ENCODE results near the gene SLC25A22. TPM values are rescaled to one million over a fixed set of nuclear protein-coding genes. Genes with fewer than 3 reads are reported as not detected.

The SLC25A22 gene
- total RNA-seq, 1 experiment from 2014 or later = 44.5 TPM

DNA sequence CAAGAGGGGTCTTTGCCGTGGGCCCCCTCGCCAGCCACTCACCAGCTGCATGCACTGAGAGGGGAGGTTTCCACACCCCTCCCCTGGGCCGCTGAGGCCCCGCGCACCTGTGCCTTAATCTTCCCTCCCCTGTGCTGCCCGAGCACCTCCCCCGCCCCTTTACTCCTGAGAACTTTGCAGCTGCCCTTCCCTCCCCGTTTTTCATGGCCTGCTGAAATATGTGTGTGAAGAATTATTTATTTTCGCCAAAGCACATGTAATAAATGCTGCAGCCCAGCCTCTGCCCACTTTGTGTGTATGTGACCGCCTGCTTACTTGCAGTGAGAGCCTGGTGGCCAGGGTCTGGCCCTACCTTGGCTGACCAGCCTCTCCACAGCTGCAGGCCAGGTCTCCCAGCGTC lies 26.9 kb upstream of the SLC25A22 start:
- H3K4me3 Mint-ChIP-seq (ENCODE audit: low read depth, unreplicated experiment) = no peak overlapping the region
- H3K27me3 Mint-ChIP-seq (ENCODE audit: unreplicated experiment) = no peaks in the 10 kb centered on the region
- peaks cover 89% of the 10 kb centered on the region for H3K36me3 Mint-ChIP-seq (ENCODE audit: insufficient read depth, unreplicated experiment)
- TF ChIP-seq, protein P1, sequence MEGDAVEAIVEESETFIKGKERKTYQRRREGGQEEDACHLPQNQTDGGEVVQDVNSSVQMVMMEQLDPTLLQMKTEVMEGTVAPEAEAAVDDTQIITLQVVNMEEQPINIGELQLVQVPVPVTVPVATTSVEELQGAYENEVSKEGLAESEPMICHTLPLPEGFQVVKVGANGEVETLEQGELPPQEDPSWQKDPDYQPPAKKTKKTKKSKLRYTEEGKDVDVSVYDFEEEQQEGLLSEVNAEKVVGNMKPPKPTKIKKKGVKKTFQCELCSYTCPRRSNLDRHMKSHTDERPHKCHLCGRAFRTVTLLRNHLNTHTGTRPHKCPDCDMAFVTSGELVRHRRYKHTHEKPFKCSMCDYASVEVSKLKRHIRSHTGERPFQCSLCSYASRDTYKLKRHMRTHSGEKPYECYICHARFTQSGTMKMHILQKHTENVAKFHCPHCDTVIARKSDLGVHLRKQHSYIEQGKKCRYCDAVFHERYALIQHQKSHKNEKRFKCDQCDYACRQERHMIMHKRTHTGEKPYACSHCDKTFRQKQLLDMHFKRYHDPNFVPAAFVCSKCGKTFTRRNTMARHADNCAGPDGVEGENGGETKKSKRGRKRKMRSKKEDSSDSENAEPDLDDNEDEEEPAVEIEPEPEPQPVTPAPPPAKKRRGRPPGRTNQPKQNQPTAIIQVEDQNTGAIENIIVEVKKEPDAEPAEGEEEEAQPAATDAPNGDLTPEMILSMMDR (IDR thresholded peaks at IDR 0.05; ENCODE audit: unreplicated experiment) = no peak
- DNase-seq = no peak
- peak overlapping the region; percentile 13 for H3K27ac Mint-ChIP-seq (ENCODE audit: unreplicated experiment)
- H3K9me3 Mint-ChIP-seq (ENCODE audit: low read depth, unreplicated experiment) = no peaks in the 10 kb centered on the region
- intact Hi-C loops (cut with micrococcal nuclease; ENCODE audit: unreplicated experiment) = no loop called here
- CTCF ChIA-PET = interaction anchor here (2.0 kb wide), 1 partner anchor 10 kb away, joined by 7 read pairs; no protein-coding TSS in a partner anchor
- no TSS peak for BruUV-seq (replicated peaks)
- peaks cover 39% of the 10 kb centered on the region for H3K4me1 Mint-ChIP-seq (ENCODE audit: low read depth, unreplicated experiment)

DNA sequence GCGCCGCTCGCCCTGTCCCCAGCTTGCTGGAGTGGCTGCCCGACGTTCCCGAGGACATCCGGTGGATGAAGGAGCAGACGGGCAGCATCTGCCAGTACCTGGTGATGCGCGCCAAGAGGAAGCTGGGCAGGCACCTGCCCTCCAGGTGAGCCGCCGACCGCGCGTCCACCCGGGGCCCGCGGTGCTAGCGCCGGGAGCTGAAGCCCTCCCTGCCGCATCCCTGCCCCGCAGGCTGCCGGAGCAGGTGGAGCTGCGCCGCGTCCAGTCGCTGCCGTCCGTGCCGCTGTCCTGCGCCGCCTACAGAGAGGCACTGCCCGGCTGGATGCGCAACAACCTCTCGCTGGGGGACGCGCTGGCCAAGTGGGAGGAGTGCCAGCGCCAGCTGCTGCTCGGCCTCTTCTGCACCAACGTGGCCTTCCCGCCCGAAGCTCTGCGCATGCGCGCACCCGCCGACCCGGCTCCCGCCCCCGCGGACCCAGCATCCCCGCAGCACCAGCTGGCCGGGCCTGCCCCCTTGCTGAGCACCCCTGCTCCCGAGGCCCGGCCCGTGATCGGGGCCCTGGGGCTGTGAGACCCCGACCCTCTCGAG lies 26.3 kb upstream of the SLC25A22 start:
- no peak overlapping the region for H3K4me3 Mint-ChIP-seq (ENCODE audit: low read depth, unreplicated experiment)
- intact Hi-C loops (cut with micrococcal nuclease; ENCODE audit: unreplicated experiment) = no loop called here
- no peak overlapping the region for H3K27ac Mint-ChIP-seq (ENCODE audit: unreplicated experiment)
- CTCF ChIA-PET = interaction anchor here (0.6 to 2.0 kb wide), 2 partner anchors 10 to 14 kb away, joined by 6 to 7 read pairs; no protein-coding TSS in a partner anchor
- peaks cover 89% of the 10 kb centered on the region for H3K36me3 Mint-ChIP-seq (ENCODE audit: insufficient read depth, unreplicated experiment)
- no peaks in the 10 kb centered on the region for H3K27me3 Mint-ChIP-seq (ENCODE audit: unreplicated experiment)
- no peak for DNase-seq
- TF ChIP-seq, protein P1 (IDR thresholded peaks at IDR 0.05; ENCODE audit: unreplicated experiment) = no peak
- H3K4me1 Mint-ChIP-seq (ENCODE audit: low read depth, unreplicated experiment) = peaks cover 37% of the 10 kb centered on the region
- no peaks in the 10 kb centered on the region for H3K9me3 Mint-ChIP-seq (ENCODE audit: low read depth, unreplicated experiment)
- BruUV-seq (replicated peaks) = no TSS peak

DNA sequence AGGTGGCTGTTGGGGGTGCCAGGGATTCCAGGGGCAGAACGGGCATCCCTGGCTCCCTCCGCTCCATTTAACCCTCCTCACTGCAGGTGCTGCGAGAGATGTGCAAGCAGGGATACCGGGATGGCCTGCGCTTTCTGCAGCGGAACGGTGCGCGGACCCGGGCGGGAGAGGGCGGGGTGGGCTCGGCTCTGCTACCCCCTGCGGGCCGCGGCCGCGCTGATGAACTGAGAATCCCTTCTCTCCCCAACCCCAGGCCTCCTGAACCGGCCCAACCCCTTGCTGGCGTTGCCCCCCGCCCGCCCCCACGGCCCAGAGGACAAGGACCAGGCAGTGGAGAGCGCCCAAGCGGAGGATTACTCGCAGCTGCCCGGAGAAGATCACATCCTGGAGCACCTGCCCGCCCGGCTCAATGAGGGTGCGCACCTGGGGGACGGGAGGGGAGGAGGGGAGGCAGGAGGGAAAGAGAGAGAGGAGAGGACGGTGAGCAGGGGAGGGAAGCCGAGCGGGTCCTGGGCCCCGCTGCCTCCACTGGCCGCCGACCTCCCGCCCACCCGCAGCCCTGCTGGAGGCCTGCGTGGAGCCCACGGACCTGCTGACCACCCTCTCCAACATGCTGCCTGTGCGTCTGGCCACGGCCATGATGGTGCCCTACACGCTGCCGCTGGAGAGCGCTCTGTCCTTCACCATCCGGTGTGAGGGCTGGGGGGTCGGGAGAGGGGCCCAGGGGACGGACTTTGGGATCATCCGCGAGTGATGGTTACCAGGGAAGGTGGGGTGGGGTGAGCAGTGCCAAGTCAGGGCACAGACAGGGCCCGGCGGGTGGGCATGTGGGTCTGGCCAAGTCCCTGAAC lies 25.6 kb upstream of the SLC25A22 start:
- H3K27ac Mint-ChIP-seq (ENCODE audit: unreplicated experiment) = no peak overlapping the region
- BruUV-seq (replicated peaks) = no TSS peak
- no peak for DNase-seq
- TF ChIP-seq, protein P1 (IDR thresholded peaks at IDR 0.05; ENCODE audit: unreplicated experiment) = no peak
- no peaks in the 10 kb centered on the region for H3K27me3 Mint-ChIP-seq (ENCODE audit: unreplicated experiment)
- H3K9me3 Mint-ChIP-seq (ENCODE audit: low read depth, unreplicated experiment) = no peaks in the 10 kb centered on the region
- H3K36me3 Mint-ChIP-seq (ENCODE audit: insufficient read depth, unreplicated experiment) = peaks cover 89% of the 10 kb centered on the region
- CTCF ChIA-PET = interaction anchor here (0.6 kb wide), 1 partner anchor 14 kb away, joined by 6 read pairs; no protein-coding TSS in a partner anchor
- no peak overlapping the region for H3K4me3 Mint-ChIP-seq (ENCODE audit: low read depth, unreplicated experiment)
- H3K4me1 Mint-ChIP-seq (ENCODE audit: low read depth, unreplicated experiment) = peaks cover 30% of the 10 kb centered on the region
- intact Hi-C loops (cut with micrococcal nuclease; ENCODE audit: unreplicated experiment) = no loop called here

DNA sequence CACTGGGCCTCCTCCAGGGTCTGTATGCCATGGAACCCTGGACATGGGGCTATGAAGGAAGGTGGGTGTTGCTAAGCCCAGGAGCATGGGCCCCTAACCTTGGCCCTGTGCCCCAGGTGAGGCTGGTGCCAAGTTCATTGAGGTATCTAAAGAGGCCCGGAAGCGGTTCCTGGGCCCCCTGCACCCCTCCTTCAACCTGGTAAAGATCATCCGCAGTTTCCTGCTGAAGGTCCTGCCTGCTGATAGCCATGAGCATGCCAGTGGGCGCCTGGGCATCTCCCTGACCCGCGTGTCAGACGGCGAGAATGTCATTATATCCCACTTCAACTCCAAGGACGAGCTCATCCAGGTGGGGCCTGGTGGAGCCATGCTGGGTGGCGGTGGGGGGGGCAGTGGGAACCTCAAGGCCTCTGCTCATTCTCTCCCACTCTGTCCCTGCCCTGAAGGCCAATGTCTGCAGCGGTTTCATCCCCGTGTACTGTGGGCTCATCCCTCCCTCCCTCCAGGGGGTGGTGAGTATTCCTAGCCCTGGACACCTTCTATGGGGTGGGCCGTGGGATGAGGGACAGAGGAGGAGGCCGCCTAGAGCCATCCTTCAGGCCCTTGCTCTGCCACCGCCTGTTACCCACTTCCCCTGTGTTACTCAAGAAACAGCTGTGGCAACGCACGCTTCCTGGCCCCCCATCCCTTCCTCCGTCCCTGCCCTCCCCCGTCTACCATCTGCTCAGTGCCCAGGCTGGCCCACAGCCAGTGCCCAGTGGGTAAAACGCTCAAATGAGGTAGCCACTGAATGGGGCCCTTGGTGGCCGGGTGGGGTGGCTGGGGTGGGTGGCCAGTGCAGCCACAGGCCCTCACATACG lies 23.7 kb upstream of the SLC25A22 start:
- Mint-ChIP-seq H3K27ac (ENCODE audit: unreplicated experiment) (peak overlapping the region; percentile 88), H3K9me3 (ENCODE audit: low read depth, unreplicated experiment) (no peaks in the 10 kb centered on the region), H3K4me3 (ENCODE audit: low read depth, unreplicated experiment) (peak overlapping the region; percentile 77), H3K27me3 (ENCODE audit: unreplicated experiment) (no peaks in the 10 kb centered on the region), H3K36me3 (ENCODE audit: insufficient read depth, unreplicated experiment) (peaks cover 79% of the 10 kb centered on the region), H3K4me1 (ENCODE audit: low read depth, unreplicated experiment) (peaks cover 20% of the 10 kb centered on the region)
- DNase-seq = no peak
- TF ChIP-seq, protein P1 (IDR thresholded peaks at IDR 0.05; ENCODE audit: unreplicated experiment) = no peak
- CTCF ChIA-PET = interaction anchor here (0.8 kb wide), 1 partner anchor 27 kb away, joined by 3 read pairs; no protein-coding TSS in a partner anchor
- no TSS peak for BruUV-seq (replicated peaks)
- intact Hi-C loops (cut with micrococcal nuclease; ENCODE audit: unreplicated experiment) = no loop called here

Data from Calu3 (cell line).